Activated naive CD8-positive, alpha-beta T cell treated with anti-CD3 and anti-CD28 coated beads, Interleukin-2, amount 50 U/mL, for 16 hours (primary cell): ENCODE measurements around the gene SLC22A31.
"Not testable (repeated sequence)": the region's sequence is repeated elsewhere in the genome, so short reads cannot be mapped to it uniquely, and the experiment has no call there.

Experiments
- DNase-seq: peaks from one replicate; pipeline ENCODE4 v3.0.0-alpha.2; 2020; ENCODE audit warnings: low read depth, low spot score

The SLC22A31 gene

DNA sequence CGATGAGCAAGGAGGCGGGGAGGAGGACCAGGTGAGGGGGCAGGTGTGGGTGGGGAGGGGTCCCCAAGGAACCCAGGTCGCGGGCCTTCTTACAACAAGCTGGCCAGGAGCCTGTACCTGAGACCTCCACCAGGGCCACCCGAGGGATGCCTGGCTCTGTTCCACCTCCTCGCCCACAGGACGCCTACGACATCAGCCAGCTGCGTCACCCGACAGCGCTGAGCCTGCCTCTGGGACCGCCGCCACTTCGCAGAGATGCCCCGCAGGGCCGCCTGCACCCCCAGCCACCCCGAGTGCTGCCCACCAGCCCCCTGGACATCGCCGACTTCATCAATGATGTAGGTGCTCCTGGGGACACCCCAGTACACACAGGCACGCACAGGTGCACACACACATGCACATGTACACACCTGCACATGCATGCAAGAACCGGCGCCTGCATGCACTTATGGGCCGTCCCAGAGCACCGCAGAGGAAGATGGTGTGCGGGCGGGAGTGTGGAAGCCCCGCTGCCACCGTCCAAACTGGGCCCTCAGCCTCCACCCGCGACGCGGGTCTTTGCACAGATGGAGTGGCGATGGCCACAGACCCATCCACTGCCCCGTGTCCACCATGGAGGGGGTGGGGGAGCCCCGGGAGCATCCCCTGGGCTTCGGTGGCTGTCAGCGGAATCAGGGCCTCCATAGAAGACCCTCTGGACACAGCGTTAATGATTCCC, 6.6 kb downstream of the SLC22A31 start:
- DNase-seq = no peak

DNA sequence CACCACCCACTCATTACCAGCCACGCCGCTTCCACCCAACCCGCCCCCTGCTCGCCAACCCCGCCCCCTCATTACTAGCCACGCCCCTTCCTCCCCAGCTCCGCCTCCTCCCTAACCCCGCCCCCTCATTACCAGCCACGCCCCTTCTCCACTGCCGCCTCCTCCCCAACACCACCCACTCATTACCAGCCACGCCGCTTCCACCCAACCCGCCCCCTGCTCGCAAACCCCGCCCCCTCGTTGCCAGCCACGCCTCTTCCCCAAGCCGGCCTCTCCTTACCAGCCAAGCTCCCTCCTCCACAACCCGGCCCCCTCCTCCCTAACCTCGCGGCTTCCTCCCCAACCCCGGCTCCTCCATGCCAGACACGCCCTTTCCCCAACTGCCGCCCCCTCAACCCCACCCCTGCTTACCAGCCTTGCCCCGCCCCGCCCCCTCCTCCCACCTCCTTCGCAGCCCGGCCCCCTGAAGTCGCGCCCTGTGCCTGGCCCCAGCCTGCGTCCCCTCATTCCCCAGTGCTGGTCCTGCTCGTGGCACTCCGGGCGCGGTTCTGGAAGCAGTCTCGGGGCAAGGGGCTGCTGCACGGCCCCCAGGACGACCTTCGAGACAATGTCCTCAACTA, 7.3 kb downstream of the SLC22A31 start:
- no peak for DNase-seq

DNA sequence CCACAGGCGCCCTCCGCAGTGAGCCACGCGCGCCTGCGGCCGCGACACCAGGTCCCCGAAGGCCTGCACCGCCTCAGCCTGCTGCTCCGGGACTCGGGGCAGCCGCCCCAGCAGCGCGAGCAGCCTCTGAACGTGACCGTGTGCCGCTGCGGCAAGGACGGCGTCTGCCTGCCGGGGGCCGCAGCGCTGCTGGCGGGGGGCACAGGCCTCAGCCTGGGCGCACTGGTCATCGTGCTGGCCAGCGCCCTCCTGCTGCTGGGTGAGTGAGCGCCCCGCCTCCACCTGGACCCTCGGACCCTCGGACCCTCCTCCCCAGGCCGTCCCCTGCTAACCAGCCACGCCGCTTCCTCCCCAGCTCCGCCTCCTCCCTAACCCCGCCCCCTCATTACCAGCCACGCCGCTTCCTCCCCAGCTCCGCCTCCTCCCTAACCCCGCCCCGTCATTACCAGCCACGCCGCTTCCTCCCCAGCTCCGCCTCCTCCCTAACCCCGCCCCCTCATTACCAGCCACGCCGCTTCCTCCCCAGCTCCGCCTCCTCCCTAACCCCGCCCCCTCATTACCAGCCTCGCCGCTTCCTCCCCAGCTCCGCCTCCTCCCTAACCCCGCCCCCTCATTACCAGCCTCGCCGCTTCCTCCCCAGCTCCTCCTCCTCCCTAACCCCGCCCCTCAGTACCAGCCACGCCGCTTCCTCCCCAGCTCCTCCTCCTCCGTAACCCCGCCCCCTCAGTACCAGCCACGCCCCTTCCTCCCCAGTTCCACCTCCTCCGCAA, 8.0 kb downstream of the SLC22A31 start:
- DNase-seq = not testable (repeated sequence)

DNA sequence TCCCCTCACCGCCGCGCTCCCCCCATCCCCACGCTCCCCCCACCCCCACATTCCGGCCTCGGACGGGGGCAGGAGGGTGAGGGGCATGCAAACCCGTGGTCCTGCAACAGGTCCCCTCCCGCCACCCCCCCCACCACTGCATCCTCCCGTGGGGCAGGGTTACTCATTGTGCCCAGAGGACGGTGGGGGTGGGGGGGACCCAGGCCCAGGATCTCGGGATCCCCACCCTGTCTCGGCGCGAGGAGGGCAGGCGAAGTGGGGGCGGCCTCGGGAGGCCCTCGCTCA, 8.5 kb downstream of the SLC22A31 start:
- no peak for DNase-seq

DNA sequence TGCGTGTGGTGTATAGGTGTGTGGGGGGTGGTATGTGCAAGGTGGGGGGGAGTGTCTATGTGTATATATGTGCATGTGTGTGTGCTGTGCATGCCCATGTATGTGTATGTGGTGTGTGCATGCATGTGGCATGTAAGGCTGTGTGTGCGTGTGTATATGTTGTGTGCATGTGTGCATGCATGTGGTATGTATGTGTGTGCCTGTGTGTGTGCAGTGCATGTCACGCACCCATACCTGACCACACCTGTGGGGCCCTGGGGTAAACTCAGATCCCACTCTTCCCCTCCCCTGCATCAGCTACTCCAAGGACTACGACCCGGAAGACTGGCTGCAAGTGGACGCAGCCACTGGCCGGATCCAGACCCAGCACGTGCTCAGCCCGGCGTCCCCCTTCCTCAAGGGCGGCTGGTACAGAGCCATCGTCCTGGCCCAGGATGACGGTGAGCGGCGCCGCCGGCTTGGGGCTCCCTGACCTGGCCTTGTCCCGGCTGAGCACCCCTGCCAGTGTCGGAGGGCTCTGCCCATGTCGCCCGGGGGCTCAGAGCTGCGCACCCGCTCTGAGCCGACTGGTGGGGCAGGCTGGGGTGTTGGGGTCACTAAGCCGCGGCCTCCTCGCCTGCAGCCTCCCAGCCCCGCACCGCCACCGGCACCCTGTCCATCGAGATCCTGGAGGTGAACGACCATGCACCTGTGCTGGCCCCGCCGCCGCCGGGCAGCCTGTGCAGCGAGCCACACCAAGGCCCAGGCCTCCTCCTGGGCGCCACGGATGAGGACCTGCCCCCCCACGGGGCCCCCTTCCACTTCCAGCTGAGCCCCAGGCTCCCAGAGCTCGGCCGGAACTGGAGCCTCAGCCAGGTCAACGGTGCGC, 9.1 kb downstream of the SLC22A31 start:
- no peak for DNase-seq

DNA sequence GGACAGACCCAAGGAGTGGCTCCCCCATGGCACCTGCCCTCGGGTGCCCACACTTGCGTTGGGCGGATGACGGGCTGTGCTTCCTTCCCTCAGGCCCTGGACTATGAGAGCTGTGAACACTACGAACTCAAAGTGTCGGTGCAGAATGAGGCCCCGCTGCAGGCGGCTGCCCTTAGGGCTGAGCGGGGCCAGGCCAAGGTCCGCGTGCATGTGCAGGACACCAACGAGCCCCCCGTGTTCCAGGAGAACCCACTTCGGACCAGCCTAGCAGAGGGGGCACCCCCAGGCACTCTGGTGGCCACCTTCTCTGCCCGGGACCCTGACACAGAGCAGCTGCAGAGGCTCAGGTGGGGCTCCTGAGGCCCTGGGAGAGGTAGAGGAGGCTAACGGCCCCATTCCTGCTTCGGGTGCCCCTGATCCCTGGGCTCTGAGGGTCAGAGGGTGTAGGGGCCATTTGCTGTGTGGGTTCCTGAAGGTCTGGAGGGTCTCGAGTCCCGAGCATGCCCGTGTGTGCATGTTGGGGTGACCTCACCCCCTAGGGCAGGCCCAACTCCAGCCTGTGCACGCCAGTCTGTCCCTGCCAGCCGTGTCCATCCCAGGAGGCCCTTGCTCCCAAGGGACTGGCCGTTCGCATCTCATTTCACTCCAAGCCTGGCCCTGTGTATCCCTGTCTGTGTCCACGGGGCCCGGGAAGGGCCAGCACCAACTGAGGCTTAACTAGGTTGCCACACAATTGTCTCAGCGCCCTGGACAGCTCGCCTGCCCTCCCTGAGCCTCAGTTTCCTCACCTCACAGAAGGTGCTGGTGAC, 10.0 kb downstream of the SLC22A31 start:
- DNase-seq = no peak

DNA sequence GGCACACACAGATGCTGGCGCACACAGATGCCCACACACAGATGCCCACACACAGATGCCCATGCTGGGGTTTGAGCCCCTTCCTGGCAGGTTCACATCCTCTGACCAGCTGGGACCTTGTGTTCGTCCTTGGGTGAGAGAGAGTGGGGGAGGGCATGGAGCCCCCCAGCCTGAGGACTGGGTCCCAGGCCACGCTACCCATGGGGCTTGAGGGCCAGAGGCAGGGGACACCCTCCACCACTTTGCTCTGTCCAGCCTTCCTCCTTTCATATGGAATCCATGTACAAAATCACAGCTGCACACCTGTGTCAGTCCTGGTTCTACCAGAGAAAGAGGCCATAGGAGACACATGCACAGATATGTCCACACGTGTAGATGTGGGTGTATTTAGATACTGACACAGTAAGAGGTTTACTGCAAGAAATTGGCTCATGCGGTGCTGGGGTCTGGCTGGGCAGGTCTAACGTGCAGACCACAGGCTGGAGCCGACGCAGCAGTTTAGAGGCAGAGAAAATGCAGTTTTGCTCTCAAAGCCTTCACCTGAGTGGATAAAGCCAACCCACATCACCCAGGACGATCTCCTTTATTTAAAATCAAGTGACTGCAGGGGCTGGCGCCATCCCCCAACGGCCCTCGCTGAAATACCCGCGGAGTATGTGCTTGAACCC, 10.8 kb downstream of the SLC22A31 start:
- no peak for DNase-seq

DNA sequence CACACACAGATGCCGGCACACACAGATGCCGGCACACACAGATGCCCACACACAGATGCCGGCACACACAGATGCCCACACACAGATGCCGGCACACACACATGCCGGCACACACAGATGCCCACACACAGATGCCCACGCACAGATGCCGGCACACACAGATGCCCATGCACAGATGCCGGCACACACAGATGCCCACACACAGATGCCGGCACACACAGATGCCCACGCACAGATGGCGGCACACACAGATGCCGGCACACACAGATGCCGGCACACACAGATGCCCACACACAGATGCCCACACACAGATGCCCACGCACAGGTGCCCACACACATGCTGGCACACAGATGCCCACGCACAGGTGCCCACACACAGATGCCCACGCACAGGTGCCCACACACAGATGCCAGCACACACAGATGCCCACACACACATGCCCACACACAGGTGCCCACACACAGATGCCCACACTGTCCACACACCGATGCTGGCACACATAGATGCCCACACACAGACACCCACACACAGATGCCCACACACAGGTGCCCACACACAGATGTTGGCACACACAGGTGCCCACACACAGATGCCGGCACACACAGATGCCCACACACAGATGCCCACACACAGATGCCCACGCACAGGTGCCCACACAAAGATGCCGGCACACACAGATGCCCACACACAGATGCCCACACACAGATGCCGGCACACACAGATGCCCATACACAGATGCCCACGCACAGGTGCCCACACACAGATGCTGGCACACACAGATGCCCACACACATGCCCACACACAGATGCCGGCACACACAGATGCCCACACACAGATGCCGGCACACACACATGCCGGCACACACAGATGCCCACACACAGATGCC, 11.6 kb downstream of the SLC22A31 start:
- not testable (repeated sequence) for DNase-seq

DNA sequence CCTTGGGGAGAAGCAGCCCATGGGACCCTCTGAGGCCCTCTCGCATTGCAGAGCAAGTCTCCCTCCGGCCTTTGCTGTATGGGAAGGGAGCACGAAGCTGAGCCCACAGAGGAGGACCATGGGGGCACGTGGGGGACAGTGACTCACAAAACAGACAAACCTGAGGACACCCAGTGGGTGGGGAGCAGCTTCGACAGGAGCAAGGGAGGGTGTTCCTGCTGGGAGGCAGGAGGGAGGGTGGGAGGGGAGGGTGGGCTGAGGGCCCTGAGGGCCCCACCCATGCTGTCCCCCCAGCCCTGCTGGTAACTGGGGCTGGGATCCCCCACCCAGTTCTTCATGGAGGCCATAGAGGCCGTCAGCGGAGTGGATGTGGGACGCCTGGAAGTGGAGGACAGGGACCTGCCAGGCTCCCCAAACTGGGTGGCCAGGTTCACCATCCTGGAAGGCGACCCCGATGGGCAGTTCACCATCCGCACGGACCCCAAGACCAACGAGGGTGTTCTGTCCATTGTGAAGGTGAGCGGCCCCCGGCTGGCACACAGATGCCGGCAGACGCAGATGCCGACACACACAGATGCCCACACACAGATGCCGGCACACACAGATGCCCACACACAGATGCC, 12.5 kb downstream of the SLC22A31 start:
- DNase-seq = no peak

DNA sequence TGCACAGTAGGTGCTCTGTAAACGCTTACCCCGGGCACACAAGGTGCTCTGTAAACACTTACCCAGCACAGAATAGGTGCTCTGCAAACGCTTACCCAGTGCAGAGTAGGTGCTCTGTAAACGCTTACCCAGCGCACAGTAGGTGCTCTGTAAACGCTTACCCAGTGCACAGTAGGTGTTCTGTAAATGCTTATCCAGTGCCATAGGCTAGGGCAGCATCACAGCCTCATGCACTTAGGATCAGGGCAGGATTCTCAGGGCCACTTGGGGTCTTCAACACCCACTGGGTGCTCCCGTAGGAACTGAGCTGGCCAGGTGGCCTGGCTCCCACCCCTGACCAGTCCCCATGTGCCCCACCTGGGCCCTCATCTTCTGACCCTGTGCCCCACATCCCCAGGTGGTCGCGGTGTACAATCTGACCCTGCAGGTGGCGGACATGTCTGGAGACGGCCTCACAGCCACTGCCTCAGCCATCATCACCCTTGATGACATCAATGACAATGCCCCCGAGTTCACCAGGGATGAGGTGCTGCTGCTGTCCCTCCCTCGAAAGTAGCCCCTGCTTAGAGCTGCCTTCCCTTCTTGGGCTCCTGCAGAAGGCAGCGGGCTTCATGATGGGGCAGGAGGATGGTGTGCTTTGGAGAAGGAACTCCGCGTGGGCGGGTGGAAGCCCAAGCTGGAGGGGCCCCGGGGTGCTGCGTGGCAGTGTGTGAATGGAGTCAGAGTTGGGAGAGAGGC, 13.1 kb downstream of the SLC22A31 start:
- no peak for DNase-seq

DNA sequence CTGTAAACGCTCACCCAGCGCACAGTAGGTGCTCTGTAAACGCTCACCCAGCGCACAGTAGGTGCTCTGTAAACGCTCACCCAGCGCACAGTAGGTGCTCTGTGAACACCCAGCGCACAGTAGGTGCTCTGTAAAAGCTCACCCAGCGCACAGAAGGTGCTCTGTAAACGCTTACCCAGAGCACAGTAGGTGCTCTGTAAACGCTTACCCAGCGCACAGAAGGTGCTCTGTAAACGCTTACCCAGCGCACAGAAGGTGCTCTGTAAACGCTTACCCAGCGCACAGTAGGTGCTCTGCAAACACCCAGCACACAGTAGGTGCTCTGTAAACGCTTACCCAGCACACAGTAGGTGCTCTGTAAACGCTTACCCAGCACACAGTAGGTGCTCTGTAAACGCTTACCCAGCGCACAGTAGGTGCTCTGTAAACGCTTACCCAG, 13.7 kb downstream of the SLC22A31 start:
- not testable (repeated sequence) for DNase-seq

DNA sequence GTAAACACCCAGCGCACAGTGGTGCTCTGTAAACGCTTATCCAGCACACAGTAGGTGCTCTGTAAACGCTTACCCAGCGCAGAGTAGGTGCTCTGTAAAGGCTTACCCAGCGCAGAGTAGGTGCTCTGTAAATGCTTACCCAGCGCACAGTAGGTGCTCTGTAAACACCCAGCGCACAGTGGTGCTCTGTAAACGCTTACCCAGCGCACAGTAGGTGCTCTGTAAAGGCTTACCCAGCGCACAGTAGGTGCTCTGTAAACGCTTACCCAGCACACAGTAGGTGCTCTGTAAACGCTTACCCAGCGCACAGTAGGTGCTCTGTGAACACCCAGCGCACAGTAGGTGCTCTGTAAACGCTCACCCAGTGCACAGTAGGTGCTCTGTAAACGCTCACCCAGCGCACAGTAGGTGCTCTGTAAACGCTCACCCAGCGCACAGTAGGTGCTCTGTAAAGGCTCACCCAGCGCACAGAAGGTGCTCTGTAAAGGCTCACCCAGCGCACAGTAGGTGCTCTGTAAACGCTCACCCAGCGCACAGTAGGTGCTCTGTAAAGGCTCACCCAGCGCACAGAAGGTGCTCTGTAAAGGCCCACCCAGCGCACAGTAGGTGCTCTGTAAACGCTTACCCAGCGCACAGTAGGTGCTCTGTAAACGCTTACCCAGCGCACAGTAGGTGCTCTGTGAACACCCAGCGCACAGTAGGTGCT, 14.3 kb downstream of the SLC22A31 start:
- not testable (repeated sequence) for DNase-seq

DNA sequence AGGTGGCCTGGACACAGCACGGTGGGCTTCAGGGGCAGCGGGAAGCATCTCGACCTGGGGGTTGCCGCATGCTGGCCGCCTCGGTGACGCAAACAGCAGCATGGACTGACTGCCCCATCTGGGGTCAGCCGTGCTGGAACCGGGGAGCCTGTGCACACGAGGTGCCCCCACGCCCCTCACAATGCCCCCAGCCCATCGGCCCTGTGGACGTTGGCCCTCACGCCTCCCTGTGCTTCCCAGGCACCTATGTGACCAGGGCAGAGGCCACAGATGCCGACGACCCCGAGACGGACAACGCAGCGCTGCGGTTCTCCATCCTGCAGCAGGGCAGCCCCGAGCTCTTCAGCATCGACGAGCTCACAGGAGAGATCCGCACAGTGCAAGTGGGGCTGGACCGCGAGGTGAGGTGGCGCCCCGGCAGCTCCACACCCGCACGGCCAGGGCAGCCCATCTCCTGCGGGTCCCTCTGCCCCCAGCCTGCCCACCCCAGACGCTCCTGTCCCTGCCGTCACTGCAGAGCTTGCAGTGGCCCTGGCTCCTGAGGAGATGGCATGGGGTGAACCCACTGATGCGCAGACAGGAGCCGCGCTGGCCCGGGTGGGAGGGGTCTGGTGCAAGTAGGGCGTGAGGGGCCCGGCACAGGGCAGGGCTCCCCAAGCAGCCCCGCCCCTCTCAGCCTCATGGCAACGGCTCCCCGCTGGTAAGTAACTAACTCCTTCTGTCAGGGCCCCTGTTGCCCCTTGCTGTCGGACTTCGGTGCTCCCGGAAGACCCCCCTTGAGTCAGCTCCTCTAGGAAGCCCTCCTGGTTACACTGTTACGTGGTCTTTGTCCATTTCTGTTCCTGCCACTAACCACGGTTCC, 15.2 kb downstream of the SLC22A31 start:
- DNase-seq = no peak

DNA sequence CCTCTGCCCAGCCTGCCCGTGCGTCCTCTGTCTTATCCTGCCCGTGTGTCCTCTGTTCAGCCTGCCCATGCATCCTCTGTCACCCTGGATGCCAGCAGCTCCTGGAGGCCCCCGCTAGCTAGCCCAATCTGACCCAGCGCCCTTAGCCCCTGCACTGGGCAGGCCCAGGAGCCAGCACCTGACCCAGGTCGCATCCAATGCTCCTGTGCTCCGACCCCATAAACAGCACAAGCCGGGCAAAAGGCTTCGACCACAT, 15.7 kb downstream of the SLC22A31 start:
- DNase-seq = no peak

DNA sequence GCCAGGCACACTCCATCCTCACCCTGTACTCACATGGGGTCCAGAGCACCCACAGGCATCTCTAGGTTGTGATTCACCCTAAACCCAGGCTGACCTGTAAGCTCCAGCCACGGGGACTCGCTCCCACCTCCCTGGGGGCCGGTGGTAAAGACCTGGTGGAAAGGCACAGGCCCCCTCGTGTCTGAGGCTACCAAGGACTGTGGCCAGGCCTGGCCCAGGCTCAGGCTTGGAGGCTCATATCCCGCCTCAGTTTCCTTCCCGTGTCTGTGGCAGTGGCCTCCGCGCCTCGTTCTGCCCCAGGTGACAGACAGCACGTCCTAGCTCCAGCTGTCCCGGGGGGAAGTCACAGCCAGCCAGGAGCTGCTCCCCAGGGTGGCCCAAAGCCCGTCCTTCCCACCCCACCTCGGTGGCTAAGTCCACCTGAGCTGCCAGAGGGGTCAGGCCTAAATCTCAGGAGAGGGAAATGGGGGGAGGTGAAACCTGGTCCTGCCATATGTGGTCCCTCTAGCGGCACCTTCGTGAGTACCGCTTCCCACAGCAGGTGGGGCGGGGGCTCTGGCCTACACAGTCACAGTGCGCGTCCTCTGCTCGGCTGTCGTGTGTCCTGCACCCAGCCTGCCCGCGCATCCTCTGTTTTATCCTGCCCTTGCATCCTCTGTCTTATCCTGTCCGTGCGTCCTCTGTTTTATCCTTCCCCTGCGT, 16.2 kb downstream of the SLC22A31 start:
- no peak for DNase-seq

DNA sequence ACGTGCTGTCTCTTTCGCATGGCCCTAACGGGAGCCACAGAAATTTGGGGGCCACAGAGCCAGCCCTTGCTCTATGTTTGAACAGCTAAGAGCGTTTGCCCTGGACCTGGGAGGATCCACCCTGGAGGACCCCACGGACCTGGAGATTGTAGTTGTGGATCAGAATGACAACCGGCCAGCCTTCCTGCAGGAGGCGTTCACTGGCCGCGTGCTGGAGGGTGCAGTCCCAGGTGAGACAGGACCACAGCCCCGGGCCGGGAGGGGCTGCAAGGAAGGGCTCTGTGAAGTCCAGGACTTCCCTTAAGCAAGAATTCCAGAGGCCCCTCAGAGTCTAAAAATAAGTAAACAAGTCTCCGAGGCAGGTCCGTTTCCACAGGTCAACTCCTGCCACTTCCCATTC, 16.9 kb downstream of the SLC22A31 start:
- DNase-seq = no peak
